ENCODE data around the gene FEM1B.

FEM1B gene

GRCh38 chr15:68325726-68326125 lies 48.2 kb downstream of the FEM1B start:
- no peak for DNase-seq (ENCODE audit: low spot score)

- no peak for DNase-seq (ENCODE audit: low spot score)
Measured at GRCh38 chr15:68326711-68327354, 49.3 kb downstream of the FEM1B start.

GRCh38 chr15:68328443-68328842 lies 50.9 kb downstream of the FEM1B start:
- DNase-seq (ENCODE audit: low spot score) = no peak

- no peak for DNase-seq (ENCODE audit: low spot score)
Measured at GRCh38 chr15:68328964-68329363, 51.4 kb downstream of the FEM1B start.

GRCh38 chr15:68330416-68330815 lies 52.9 kb downstream of the FEM1B start:
- no peak for DNase-seq (ENCODE audit: low spot score)

GRCh38 chr15:68330901-68331300 lies 53.4 kb downstream of the FEM1B start:
- no peak for DNase-seq (ENCODE audit: low spot score)

- DNase-seq (ENCODE audit: low spot score) = no peak
Measured at GRCh38 chr15:68332266-68332665, 54.7 kb downstream of the FEM1B start.

- DNase-seq (ENCODE audit: low spot score) = no peak
Measured at GRCh38 chr15:68333775-68334470, 56.4 kb downstream of the FEM1B start.

GRCh38 chr15:68334661-68335124 lies 57.1 kb downstream of the FEM1B start:
- no peak for DNase-seq (ENCODE audit: low spot score)

- DNase-seq (ENCODE audit: low spot score) = no peak
Measured at GRCh38 chr15:68335251-68335650, 57.7 kb downstream of the FEM1B start.

- DNase-seq (ENCODE audit: low spot score) = no peak
Measured at GRCh38 chr15:68335655-68336054, 58.1 kb downstream of the FEM1B start.

GRCh38 chr15:68336516-68336915 lies 59.0 kb downstream of the FEM1B start:
- DNase-seq (ENCODE audit: low spot score) = no peak

- DNase-seq (ENCODE audit: low spot score) = no peak
Measured at GRCh38 chr15:68337826-68338225, 60.3 kb downstream of the FEM1B start.

- no peak for DNase-seq (ENCODE audit: low spot score)
Measured at GRCh38 chr15:68339481-68339880, 61.9 kb downstream of the FEM1B start.

- no peak for DNase-seq (ENCODE audit: low spot score)
Measured at GRCh38 chr15:68340726-68341671, 63.5 kb downstream of the FEM1B start.

GRCh38 chr15:68341760-68342725 lies 64.5 kb downstream of the FEM1B start:
- no peak for DNase-seq (ENCODE audit: low spot score)

- no peak for DNase-seq (ENCODE audit: low spot score)
Measured at GRCh38 chr15:68343579-68344225, 66.2 kb downstream of the FEM1B start.

GRCh38 chr15:68344600-68344999 lies 67.1 kb downstream of the FEM1B start:
- DNase-seq (ENCODE audit: low spot score) = no peak
